Fibroblast of the aortic adventitia (primary cell): ENCODE data around the gene WBP2. TPM values are rescaled to one million over a fixed set of nuclear protein-coding genes. Genes with fewer than 3 reads are reported as not detected.

ENCODE experiments used
- DNase-seq: peaks from one replicate; pipeline ENCODE4 v3.0.0-alpha.2; 2010; ENCODE audit warnings: low read depth
- H3K4me3 ChIP-seq: 2 replicates; pipeline ENCODE4 v1.5.1; 2011; ENCODE audit warnings: low read depth, mild to moderate bottlenecking, control low read depth, low read length, moderate library complexity
- total RNA-seq: library from RNA; depleted of rRNA; stranded (reverse); fragments of >200 nt; gene quantifications from 2 replicates; pipeline ENCODE4 v1.2.3, GENCODE V29; 2012; ENCODE audit warnings: low replicate concordance
- TF ChIP-seq, protein P1 (sequence below): IDR thresholded peaks from 2 replicates; pipeline ENCODE4 v1.5.1; 2011; ENCODE audit warnings: mild to moderate bottlenecking, low read length, control low read depth, inconsistent platforms; ENCODE audit not compliant: insufficient read depth

WBP2 gene
- total RNA-seq, 1 donor, result 24.1 TPM

DNA sequence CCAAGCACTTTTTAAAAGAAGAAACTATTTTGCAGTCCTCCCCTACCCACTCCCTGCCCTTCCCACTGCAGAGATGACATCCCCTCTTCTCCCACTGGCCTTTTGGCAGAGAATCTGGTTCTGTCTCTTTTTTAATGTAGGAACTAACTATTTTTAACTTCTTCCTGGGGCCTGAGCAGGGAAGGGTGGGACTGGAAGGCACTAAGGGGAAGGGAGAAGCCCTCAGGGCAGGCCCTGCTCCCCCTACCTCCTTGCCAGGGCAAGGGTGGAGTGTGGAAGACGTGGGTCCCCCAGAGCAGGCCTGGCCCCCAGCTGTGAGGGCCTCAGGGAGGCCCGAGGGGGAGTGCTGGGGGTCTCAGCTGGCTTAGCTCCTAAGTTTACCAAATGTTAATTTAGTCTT lies 30.5 kb downstream of the WBP2 start:
- no peak for DNase-seq
- TF ChIP-seq, protein P1, sequence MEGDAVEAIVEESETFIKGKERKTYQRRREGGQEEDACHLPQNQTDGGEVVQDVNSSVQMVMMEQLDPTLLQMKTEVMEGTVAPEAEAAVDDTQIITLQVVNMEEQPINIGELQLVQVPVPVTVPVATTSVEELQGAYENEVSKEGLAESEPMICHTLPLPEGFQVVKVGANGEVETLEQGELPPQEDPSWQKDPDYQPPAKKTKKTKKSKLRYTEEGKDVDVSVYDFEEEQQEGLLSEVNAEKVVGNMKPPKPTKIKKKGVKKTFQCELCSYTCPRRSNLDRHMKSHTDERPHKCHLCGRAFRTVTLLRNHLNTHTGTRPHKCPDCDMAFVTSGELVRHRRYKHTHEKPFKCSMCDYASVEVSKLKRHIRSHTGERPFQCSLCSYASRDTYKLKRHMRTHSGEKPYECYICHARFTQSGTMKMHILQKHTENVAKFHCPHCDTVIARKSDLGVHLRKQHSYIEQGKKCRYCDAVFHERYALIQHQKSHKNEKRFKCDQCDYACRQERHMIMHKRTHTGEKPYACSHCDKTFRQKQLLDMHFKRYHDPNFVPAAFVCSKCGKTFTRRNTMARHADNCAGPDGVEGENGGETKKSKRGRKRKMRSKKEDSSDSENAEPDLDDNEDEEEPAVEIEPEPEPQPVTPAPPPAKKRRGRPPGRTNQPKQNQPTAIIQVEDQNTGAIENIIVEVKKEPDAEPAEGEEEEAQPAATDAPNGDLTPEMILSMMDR, result no peak
- H3K4me3 ChIP-seq, result no peak overlapping the region

DNA sequence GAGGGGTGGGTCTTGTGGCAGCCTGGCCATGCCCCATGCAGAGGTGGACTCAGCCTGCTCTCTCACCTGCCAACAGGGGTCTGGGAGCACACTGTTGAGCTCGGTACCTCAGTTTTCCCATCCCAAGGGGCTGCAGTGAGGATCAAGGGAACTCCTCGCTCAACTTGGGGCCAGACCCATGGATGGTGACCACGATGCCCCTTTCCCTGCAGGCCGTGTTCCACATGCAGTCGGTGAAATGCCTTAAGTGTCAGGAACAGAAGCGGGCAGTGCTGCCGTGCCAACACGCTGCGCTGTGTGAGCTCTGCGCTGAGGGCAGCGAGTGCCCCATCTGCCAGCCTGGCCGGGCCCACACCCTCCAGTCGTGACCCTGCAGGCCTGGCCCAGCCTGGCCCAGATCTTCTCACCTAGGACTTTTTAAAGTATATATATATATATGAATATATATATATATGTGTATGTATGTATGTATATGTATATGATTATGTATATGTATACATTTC lies 31.0 kb downstream of the WBP2 start:
- no peak for DNase-seq
- H3K4me3 ChIP-seq, result no peak overlapping the region
- TF ChIP-seq, protein P1, result no peak

DNA sequence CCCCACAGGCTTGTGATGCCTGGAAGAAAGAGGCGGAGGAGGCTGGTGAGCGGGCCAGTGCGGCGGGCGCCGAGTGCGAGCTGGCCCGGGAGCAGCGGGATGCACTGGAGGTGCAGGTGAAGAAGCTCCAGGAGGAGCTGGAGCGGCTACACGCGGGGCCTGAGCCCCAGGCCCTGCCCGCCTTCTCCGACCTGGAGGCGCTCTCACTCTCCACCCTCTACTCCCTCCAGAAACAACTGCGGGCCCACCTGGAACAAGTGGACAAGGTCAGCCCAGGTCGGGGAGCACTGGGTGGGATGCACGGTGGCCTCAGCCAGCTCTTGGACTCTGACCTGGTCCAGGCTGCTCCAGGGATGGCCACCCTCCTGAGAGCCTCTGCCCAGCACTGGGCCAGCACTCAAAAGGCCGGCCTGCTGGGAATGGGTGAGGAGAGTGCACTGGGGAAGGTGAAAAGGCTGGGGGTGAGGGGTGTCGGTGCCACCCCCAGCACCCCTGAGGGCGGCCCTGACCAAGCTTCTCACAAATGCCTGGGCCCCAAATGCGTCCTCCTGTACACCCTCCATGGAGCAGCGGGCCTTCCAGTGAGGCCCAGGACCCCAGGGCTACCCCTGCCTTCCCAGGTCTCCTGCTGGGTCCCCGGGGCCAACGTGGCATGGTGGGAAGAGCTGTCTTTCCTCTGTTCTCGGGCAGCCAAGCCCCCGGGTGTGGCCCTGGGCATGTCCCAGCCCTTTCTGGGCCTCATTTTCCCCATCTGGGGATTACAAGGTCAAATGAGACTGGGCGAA lies 31.7 kb downstream of the WBP2 start:
- TF ChIP-seq, protein P1, result no peak
- DNase-seq, result no peak
- no peak overlapping the region for H3K4me3 ChIP-seq

DNA sequence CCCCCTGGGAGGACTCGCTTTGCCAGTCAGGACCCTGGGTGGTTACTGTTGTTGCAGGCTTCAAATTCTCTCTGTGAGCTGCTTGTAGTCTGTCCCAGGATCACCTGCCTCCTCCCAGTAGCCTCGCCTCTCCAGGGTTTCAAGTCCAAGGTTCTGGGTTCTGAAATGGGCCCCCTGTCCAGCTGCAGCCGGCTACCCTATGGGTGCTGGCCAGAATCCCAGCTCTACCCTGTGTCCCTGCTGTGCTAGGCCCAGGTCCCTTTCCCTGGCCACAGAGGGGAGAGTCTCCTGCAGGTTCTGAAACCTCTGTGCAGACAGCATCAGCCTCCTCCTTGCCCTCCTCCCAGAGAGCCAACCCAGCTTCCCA lies 32.4 kb downstream of the WBP2 start:
- no peak for DNase-seq
- TF ChIP-seq, protein P1, result no peak
- no peak overlapping the region for H3K4me3 ChIP-seq

DNA sequence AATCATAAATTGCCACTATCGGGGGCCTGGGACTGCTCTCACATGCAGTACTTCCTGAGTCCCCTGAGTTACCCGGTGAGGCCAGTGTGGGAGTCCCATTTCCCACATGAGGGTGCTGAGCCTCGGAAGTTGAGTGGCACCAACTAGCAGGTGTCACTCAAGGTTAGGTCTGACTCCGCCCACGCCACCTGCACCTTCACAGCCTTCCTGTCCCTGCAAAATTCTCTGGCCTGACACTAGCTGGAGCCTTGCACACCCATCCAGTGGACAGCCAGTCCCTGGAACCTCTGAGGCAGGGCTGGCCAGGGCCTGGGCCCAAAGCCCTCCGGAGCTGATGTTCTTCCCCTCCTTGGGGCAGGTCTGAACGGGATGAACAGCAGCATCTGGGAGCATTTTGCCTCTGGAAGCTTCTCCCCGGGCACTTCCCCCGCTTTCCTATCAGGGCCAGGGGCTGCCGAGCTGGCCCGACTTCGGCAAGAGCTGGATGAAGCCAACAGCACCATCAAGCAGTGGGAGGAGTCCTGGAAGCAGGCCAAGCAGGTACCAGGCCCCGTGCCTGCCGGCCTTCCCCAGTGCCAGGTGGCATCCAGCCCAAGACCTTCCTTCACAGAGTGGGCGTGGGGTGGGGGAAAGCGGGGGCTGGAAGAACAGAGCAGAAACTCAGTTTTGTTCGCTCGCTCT lies 32.9 kb downstream of the WBP2 start:
- DNase-seq, result no peak
- H3K4me3 ChIP-seq, result no peak overlapping the region
- TF ChIP-seq, protein P1, result no peak

DNA sequence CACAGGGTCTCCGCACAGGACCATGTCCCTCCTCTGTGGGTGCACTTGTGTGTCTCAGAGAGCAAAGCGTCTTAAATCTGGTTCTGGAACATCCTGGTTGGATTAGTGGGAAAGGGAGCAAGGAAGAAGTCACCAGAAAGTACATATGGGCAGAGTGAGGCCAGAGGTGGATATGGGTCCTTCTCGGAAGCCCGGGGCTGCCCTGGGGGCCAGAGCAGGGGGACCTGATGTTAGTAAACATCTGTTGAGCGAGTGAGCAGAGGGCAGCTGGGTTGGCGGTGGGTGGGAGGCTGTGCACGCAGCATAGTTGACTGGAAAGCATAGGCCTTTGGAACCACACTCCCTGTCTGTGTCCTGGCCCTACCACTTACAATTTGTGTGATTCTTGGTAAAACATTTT lies 33.6 kb downstream of the WBP2 start:
- no peak overlapping the region for H3K4me3 ChIP-seq
- no peak for DNase-seq
- TF ChIP-seq, protein P1, result no peak
